MM.1S (cell line): ENCODE results near the gene GPR62.

Source experiments
- DNase-seq: peaks from one replicate; pipeline ENCODE4 v3.0.0-alpha.2; 2015
- H2AFZ ChIP-seq: fragments of 300-600 bp; sonication (generic); 2 replicates; pipeline ENCODE4 v1.6.0; 2016; ENCODE audit warnings: antibody characterized with exemption, low read length
- H3F3A ChIP-seq: fragments of 300-600 bp; sonication (generic); 2 replicates; pipeline ENCODE4 v1.6.1; 2016; ENCODE audit warnings: mild to moderate bottlenecking, antibody characterized with exemption, low read length, moderate library complexity, mixed read lengths; ENCODE audit not compliant: insufficient read depth
- H3K27ac ChIP-seq: fragments of 300-600 bp; sonication (generic); 2 replicates; pipeline ENCODE4 v1.5.1; 2016; ENCODE audit warnings: mild to moderate bottlenecking, low read length
- H3K27me3 ChIP-seq: fragments of 300-600 bp; sonication (generic); replicated peaks from 2 replicates; pipeline ENCODE4 v1.6.0; 2016; ENCODE audit warnings: low read length; ENCODE audit not compliant: insufficient read depth
- H3K36me3 ChIP-seq: fragments of 300-600 bp; sonication (generic); replicated peaks from 2 replicates; pipeline ENCODE4 v1.6.1; 2016; ENCODE audit warnings: mild to moderate bottlenecking, low read length, mixed read lengths; ENCODE audit not compliant: insufficient read depth
- H3K4me1 ChIP-seq: fragments of 300-600 bp; sonication (generic); 2 replicates; pipeline ENCODE4 v1.6.1; 2016; ENCODE audit warnings: low read length, mixed read lengths
- H3K4me2 ChIP-seq: fragments of 300-600 bp; sonication (generic); 2 replicates; pipeline ENCODE4 v1.6.0; 2016; ENCODE audit warnings: low read depth, low read length
- H3K4me3 ChIP-seq: fragments of 300-600 bp; sonication (generic); 2 replicates; pipeline ENCODE4 v1.5.1; 2016; ENCODE audit warnings: low read length, mixed read lengths
- H3K79me2 ChIP-seq: fragments of 300-600 bp; sonication (generic); 2 replicates; pipeline ENCODE4 v1.6.1; 2016; ENCODE audit warnings: mixed run types, low read length, mixed read lengths
- H3K9ac ChIP-seq: fragments of 300-600 bp; sonication (generic); 2 replicates; pipeline ENCODE4 v1.6.1; 2016; ENCODE audit warnings: low read length, mixed read lengths
- H3K9me2 ChIP-seq: fragments of 300-600 bp; sonication (generic); replicated peaks from 2 replicates; pipeline ENCODE4 v1.6.1; 2016; ENCODE audit warnings: mild to moderate bottlenecking, low read length, mixed read lengths; ENCODE audit not compliant: insufficient read depth
- H3K9me3 ChIP-seq: fragments of 300-600 bp; sonication (generic); replicated peaks from 2 replicates; pipeline ENCODE4 v1.6.1; 2016; ENCODE audit warnings: mild to moderate bottlenecking, low read length, mixed read lengths; ENCODE audit not compliant: insufficient read depth
- H4K20me1 ChIP-seq: fragments of 300-600 bp; sonication (generic); 2 replicates; pipeline ENCODE4 v1.6.1; 2016; ENCODE audit warnings: mild to moderate bottlenecking, low read length, moderate library complexity, mixed read lengths; ENCODE audit not compliant: insufficient read depth
- EZH2 ChIP-seq: fragments of 300-600 bp; sonication (generic); optimal IDR thresholded peaks from 2 replicates; pipeline ENCODE3; 2017; ENCODE audit warnings: low read depth, mild to moderate bottlenecking, antibody characterized with exemption, low read length, mixed read lengths
- EZH2phosphoT487 ChIP-seq: fragments of 300-600 bp; sonication (generic); IDR thresholded peaks from 2 replicates; pipeline ENCODE4 v1.6.1; 2018; ENCODE audit warnings: antibody characterized with exemption, low read length
- TF ChIP-seq, protein P1 (sequence below): fragments of 300-600 bp; sonication (generic); IDR thresholded peaks from 2 replicates; pipeline ENCODE4 v1.5.1; 2016; ENCODE audit warnings: antibody characterized with exemption, low read length, mixed read lengths

Gene GPR62

DNA sequence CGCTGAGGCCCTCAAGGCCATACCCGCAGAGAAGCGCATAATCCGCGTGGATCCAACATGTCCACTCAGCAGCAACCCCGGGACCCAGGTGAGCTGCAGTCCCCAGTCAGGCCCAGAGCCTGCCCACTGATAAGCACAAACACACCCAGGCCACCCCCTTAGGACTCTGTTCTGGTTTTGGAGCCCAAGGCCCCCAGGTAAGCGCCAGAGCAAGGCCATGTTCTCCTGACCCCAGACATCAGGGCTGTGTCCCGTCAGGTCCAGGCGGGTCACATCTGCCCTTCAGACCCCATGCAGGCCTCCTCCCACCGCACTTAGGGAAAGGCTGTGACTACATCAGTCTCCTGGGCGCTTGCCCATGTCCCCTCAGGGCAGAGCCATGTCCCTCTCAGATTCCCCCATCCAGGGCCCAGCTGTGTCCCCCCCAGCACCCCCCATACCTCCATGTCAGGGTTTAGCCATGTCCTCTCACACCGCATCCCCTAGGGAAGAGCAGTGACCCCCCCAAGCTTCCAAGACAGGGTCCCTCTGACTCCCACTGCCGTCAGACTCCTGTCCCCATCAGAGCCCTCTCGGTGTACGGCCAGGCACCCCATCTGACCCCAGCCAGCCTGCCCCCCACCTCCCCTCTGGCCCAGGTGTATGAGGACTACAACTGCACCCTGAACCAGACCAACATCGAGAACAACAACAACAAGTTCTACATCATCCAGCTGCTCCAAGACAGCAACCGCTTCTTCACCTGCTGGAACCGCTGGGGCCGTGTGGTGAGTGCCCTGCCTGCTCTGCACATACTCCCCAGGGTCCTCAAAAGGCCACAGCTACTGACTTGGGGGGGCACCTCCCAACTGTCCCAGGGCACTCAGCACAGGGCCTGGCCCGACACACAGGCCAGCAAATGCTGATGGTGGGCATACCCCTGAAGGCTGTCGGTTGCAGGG lies 11.5 kb upstream of the GPR62 start:
- Histone ChIP-seq H3K9me3 (no peaks in the 10 kb centered on the region), H3F3A (no peaks in the 10 kb centered on the region), H3K36me3 (no peaks in the 10 kb centered on the region), H3K9me2 (no peaks in the 10 kb centered on the region), H3K27me3 (no peaks in the 10 kb centered on the region), H3K4me3 (no peak overlapping the region), H4K20me1 (0 out of 2 replicates have a peak, but pooled peaks cover 2% of the 10 kb centered on the region), H3K27ac (no peak overlapping the region), H3K9ac (no peak overlapping the region; the same call in 1 of the 2 replicates), H3K79me2 (peaks cover 30% of the 10 kb centered on the region), H2AFZ (no peak overlapping the region), H3K4me1 (peaks cover 15% of the 10 kb centered on the region), H3K4me2 (no peak overlapping the region)
- TF ChIP-seq, protein P1, sequence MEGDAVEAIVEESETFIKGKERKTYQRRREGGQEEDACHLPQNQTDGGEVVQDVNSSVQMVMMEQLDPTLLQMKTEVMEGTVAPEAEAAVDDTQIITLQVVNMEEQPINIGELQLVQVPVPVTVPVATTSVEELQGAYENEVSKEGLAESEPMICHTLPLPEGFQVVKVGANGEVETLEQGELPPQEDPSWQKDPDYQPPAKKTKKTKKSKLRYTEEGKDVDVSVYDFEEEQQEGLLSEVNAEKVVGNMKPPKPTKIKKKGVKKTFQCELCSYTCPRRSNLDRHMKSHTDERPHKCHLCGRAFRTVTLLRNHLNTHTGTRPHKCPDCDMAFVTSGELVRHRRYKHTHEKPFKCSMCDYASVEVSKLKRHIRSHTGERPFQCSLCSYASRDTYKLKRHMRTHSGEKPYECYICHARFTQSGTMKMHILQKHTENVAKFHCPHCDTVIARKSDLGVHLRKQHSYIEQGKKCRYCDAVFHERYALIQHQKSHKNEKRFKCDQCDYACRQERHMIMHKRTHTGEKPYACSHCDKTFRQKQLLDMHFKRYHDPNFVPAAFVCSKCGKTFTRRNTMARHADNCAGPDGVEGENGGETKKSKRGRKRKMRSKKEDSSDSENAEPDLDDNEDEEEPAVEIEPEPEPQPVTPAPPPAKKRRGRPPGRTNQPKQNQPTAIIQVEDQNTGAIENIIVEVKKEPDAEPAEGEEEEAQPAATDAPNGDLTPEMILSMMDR, result no peak
- TF ChIP-seq EZH2phosphoT487, result no peak
- TF ChIP-seq EZH2, result no peak
- no peak for DNase-seq

DNA sequence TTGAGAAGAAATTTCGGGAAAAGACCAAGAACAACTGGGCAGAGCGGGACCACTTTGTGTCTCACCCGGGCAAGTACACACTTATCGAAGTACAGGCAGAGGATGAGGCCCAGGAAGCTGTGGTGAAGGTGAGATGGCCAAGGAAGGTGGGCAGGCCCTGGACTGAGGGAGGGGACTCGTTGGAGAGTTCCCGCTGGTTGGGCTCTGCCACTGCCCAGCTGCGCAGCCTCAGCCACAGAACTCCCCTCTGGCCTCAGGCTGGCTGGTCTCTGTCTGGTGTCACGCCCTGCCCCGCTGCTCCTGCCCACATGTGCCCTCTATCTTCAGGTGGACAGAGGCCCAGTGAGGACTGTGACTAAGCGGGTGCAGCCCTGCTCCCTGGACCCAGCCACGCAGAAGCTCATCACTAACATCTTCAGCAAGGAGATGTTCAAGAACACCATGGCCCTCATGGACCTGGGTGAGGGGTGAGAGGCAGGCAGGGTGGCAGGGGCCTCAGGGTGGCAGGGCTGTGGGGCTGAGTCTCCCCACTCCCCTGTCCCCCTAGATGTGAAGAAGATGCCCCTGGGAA lies 10.6 kb upstream of the GPR62 start:
- H3K9ac ChIP-seq, result no peak overlapping the region
- no peaks in the 10 kb centered on the region for H4K20me1 ChIP-seq
- H3K4me1 ChIP-seq, result peaks cover 15% of the 10 kb centered on the region
- no peak overlapping the region for H3K4me3 ChIP-seq
- peaks cover 22% of the 10 kb centered on the region for H3K79me2 ChIP-seq
- no peak overlapping the region for H3K4me2 ChIP-seq
- no peaks in the 10 kb centered on the region for H3K9me2 ChIP-seq
- H2AFZ ChIP-seq, result no peak overlapping the region
- no peaks in the 10 kb centered on the region for H3K9me3 ChIP-seq
- no peaks in the 10 kb centered on the region for H3K27me3 ChIP-seq
- H3K27ac ChIP-seq, result no peak overlapping the region
- TF ChIP-seq, protein P1, result no peak
- TF ChIP-seq EZH2phosphoT487 (no peak), EZH2 (no peak)
- no peaks in the 10 kb centered on the region for H3K36me3 ChIP-seq
- no peaks in the 10 kb centered on the region for H3F3A ChIP-seq
- no peak for DNase-seq

DNA sequence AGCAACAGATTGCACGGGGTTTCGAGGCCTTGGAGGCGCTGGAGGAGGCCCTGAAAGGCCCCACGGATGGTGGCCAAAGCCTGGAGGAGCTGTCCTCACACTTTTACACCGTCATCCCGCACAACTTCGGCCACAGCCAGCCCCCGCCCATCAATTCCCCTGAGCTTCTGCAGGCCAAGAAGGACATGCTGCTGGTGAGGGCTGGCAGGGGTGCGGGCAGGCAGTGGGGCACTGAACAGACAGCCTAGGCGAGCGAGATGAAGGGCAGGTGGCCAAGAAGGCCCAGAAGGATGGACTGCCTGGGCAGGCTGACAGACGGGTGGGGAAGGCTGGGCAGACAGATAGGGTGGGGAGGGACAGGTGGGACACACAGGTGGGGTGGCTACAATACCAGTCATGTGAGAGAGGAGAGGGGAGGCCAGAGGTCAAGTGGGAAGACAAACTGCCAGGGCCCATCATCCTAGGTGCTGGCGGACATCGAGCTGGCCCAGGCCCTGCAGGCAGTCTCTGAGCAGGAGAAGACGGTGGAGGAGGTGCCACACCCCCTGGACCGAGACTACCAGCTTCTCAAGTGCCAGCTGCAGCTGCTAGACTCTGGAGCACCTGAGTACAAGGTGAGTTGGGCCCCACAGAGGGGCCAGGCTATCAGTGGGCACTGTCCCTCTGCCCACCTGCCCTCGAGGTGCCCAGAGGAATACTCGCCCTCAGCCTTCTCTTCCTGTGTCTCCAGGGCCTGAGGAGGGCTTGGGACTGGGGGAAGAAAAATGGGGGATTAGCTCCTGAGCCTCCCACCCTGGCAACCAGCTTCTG lies 9.9 kb upstream of the GPR62 start:
- H3F3A ChIP-seq, result no peaks in the 10 kb centered on the region
- H3K27ac ChIP-seq, result no peak overlapping the region
- peaks cover 15% of the 10 kb centered on the region for H3K79me2 ChIP-seq
- no peak overlapping the region for H2AFZ ChIP-seq
- H3K9ac ChIP-seq, result no peak overlapping the region
- no peaks in the 10 kb centered on the region for H3K9me3 ChIP-seq
- no peak for DNase-seq
- H3K4me2 ChIP-seq, result no peak overlapping the region
- H3K27me3 ChIP-seq, result no peaks in the 10 kb centered on the region
- H3K36me3 ChIP-seq, result no peaks in the 10 kb centered on the region
- no peak overlapping the region for H3K4me3 ChIP-seq
- H3K9me2 ChIP-seq, result no peaks in the 10 kb centered on the region
- H4K20me1 ChIP-seq, result no peaks in the 10 kb centered on the region
- H3K4me1 ChIP-seq, result peaks cover 13% of the 10 kb centered on the region
- no peak for TF ChIP-seq EZH2
- no peak for TF ChIP-seq EZH2phosphoT487
- TF ChIP-seq, protein P1, result no peak
